Measurements from ENCODE around the gene CRTC3. TPM values are rescaled to one million over a fixed set of nuclear protein-coding genes. Genes with fewer than 3 reads are reported as not detected.

The CRTC3 gene, protein sequence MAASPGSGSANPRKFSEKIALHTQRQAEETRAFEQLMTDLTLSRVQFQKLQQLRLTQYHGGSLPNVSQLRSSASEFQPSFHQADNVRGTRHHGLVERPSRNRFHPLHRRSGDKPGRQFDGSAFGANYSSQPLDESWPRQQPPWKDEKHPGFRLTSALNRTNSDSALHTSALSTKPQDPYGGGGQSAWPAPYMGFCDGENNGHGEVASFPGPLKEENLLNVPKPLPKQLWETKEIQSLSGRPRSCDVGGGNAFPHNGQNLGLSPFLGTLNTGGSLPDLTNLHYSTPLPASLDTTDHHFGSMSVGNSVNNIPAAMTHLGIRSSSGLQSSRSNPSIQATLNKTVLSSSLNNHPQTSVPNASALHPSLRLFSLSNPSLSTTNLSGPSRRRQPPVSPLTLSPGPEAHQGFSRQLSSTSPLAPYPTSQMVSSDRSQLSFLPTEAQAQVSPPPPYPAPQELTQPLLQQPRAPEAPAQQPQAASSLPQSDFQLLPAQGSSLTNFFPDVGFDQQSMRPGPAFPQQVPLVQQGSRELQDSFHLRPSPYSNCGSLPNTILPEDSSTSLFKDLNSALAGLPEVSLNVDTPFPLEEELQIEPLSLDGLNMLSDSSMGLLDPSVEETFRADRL
- total RNA-seq: 10 to 100 TPM; 46.4 to 66.8 (median 59.8) TPM

DNA sequence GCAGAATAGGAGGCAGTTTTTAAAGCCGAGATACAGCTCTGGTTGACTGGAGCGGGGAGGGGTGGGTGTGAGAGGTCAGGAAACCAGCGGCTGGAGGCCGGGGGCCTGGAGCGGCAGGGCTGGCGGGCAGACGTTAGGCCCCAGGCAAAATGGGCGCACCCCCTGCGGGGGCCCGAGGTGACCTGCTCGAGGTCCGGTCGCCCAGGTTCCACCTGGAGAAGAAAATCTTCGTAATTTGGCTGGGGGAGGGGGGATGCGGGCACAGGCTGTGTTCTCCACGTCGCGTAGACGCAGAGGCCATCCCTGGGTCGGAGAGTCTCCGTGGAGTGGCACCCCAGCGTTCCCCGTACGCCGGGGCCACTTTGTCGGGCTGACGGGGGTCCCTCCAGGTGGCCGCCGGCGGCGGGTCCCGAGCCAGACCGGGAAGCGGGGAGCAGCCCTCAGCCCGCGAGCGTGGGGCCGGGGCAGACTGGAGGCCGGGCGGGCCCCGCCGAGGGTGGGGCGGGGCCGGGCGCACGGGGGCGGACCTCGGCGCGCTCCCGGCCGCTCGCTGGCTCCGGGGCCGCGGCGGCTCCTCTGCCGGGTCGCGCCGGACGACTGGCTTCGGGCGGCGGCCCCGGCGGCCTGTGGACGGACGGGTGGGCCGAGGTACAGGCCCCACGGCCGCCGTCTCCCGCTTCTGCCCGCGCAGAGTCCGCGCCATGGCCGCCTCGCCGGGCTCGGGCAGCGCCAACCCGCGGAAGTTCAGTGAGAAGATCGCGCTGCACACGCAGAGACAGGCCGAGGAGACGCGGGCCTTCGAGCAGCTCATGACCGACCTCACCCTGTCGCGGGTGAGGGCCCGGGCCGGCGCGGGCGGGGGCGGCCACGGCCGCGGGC lies at the start of gene CRTC3:
Gene CRTC3 (plus strand): TSS at position 553 of the 879 bp plus-strand sequence. CDS start 149 bp downstream, at position 702.
- no peaks in the 10 kb centered on the region for H3K36me3 ChIP-seq
- no peaks in the 10 kb centered on the region for H3K27me3 ChIP-seq
- peak within 1 kb of the TSS; percentile 84 to 93 (median 90) for H3K4me3 ChIP-seq
- intact Hi-C loops (cut with DNase I): loop anchor here (5.0 kb wide), 1 partner anchor 68 kb away; no protein-coding TSS in a partner anchor
- TF ChIP-seq, protein P1, sequence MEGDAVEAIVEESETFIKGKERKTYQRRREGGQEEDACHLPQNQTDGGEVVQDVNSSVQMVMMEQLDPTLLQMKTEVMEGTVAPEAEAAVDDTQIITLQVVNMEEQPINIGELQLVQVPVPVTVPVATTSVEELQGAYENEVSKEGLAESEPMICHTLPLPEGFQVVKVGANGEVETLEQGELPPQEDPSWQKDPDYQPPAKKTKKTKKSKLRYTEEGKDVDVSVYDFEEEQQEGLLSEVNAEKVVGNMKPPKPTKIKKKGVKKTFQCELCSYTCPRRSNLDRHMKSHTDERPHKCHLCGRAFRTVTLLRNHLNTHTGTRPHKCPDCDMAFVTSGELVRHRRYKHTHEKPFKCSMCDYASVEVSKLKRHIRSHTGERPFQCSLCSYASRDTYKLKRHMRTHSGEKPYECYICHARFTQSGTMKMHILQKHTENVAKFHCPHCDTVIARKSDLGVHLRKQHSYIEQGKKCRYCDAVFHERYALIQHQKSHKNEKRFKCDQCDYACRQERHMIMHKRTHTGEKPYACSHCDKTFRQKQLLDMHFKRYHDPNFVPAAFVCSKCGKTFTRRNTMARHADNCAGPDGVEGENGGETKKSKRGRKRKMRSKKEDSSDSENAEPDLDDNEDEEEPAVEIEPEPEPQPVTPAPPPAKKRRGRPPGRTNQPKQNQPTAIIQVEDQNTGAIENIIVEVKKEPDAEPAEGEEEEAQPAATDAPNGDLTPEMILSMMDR (IDR thresholded peaks at IDR 0.05): no peak
- peak in 1 of 2 donors; percentile 70 for TF ChIP-seq POLR2AphosphoS5 (IDR thresholded peaks at IDR 0.05)
- peak within 1 kb of the TSS; percentile 92 to 95 (median 94) for H3K27ac ChIP-seq (replicated peaks in 1 of 4)
- DNase-seq (ENCODE audit: extremely low spot score): no peak
- peaks cover 37 to 50% (median 46%) of the 10 kb centered on the region in 4 donors for H3K4me1 ChIP-seq
- 6% methylated on average over 5 of the region's 104 CpGs for WGBS
- no peaks in the 10 kb centered on the region for H3K9me3 ChIP-seq

DNA sequence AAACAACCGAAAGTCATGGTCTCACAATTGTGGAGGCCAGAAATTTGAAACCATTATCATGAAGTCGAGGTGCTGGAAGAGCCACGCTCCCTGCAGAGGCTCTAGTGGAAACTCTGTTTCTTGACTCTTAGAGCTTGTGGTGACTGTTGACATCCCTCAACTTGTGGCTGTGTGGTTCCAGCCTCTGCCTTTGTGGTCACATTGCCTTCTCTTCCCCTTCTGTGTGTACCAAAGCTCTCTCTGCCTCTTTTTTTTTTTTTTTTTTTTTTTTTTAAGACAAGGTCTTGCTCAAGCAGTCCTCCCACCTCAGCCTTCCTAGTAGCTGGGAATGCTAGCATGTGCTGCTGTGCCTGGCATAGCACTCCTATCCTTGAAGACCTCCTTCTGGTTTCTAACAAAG lies 48.7 kb upstream of the CRTC3 start:
- no peaks in the 10 kb centered on the region for H3K9me3 ChIP-seq
- H3K4me3 ChIP-seq: no peak overlapping the region
- no peaks in the 10 kb centered on the region for H3K27me3 ChIP-seq
- H3K36me3 ChIP-seq: peaks cover 57 to 99% (median 88%) of the 10 kb centered on the region in 4 donors
- WGBS: 87% methylated on average over 3 of the region's 3 CpGs
- peaks cover 0 to 6% (median 3%) of the 10 kb centered on the region in 4 donors for H3K4me1 ChIP-seq
- TF ChIP-seq POLR2AphosphoS5 (IDR thresholded peaks at IDR 0.05) (no peak), POLR2A (IDR thresholded peaks at IDR 0.05; ENCODE audit: low read depth) (no peak), EP300 (IDR thresholded peaks at IDR 0.05) (no peak)
- TF ChIP-seq, protein P1 (IDR thresholded peaks at IDR 0.05): no peak
- no peak for DNase-seq (ENCODE audit: extremely low spot score)
- intact Hi-C loops (cut with DNase I): loop anchor here (5.0 kb wide), 1 partner anchor 119 kb away; no protein-coding TSS in a partner anchor
- peak overlapping the region in 1 of 4 donors; percentile 19 for H3K27ac ChIP-seq (replicated peaks in 1 of 4)

DNA sequence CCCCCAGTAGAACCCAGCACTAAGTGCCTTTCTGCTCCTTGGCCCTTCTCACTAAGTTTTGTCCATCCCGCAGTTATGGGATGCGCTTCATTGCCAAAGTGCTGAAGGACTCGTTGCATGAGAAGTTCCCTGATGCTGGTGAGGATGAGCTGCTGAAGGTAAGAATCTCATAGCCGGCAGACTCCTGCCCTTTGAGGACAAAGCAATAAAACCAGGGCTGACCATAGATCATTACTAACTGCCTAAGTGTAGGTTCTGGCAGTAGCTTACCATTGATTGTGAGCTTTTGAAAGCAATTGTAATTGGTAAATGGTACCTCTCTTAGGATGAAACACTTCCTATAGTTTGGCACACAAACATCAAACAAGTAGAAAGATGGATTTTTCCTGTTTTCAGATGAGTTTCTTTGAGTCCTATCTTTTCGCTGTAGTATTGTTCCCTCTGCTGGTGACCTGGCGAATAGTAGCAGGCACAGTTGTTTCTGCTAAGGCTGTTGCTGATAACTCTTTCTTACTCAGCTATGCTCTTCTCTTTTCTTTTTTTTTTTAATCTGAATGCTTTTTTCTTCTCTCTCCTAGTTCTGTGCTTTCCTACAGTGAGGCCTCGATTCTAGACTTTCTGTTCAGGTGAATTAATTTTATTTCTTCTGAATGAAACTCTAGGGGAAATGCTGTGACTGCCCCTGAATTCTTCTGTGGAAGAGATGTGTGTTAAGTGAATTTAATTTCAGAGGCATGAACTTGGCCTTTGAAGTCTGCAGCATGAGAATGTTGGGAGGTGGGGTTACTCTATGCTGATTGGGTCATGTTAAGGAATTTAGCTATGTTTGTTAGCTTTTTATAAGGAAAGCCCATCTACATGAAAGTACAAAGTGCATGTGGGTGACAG lies 47.4 kb upstream of the CRTC3 start:
- 52% methylated on average over 7 of the region's 7 CpGs for WGBS
- no peaks in the 10 kb centered on the region for H3K9me3 ChIP-seq
- no peak overlapping the region for H3K4me3 ChIP-seq
- peaks cover 57 to 99% (median 88%) of the 10 kb centered on the region in 4 donors for H3K36me3 ChIP-seq
- H3K4me1 ChIP-seq: peaks cover 0 to 6% (median 3%) of the 10 kb centered on the region in 4 donors
- H3K27me3 ChIP-seq: no peaks in the 10 kb centered on the region
- intact Hi-C loops (cut with DNase I): loop anchor here (2.0 to 5.0 kb wide), 2 partner anchors 120 to 162 kb away; no protein-coding TSS in a partner anchor
- TF ChIP-seq POLR2AphosphoS5 (IDR thresholded peaks at IDR 0.05) (peak in 1 of 2 donors; percentile 8), POLR2A (IDR thresholded peaks at IDR 0.05; ENCODE audit: low read depth) (no peak), EP300 (IDR thresholded peaks at IDR 0.05) (no peak)
- TF ChIP-seq, protein P1 (IDR thresholded peaks at IDR 0.05): peak; percentile 69 to 80 (median 76)
- peak overlapping the region in 2 of 4 donors; percentile 12 to 19 for H3K27ac ChIP-seq (replicated peaks in 1 of 4)
- no peak for DNase-seq (ENCODE audit: extremely low spot score)

DNA sequence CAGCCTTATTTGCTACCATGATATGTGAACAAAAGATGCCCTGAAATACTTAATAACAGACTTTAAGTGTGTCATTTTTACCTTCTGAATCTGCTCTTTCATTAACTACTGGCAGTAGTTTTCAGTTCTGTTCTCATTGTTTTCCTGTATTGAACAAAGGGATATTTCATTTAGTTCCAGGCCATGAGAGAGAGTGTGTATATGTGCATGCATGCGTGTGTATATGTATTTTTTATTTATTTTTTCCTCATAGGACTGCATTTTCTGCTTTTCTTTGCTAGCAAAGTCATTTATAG lies 46.8 kb upstream of the CRTC3 start:
- no peak overlapping the region for H3K4me3 ChIP-seq
- H3K27me3 ChIP-seq: no peaks in the 10 kb centered on the region
- intact Hi-C loops (cut with DNase I): loop anchor here (2.0 to 5.0 kb wide), 2 partner anchors 121 to 162 kb away; no protein-coding TSS in a partner anchor
- peaks cover 57 to 99% (median 88%) of the 10 kb centered on the region in 4 donors for H3K36me3 ChIP-seq
- 37% methylated on average over 1 of the region's 1 CpG for WGBS
- no peak for DNase-seq (ENCODE audit: extremely low spot score)
- H3K9me3 ChIP-seq: no peaks in the 10 kb centered on the region
- TF ChIP-seq POLR2A (IDR thresholded peaks at IDR 0.05; ENCODE audit: low read depth): no peak
- TF ChIP-seq, protein P1 (IDR thresholded peaks at IDR 0.05): no peak
- no peak for TF ChIP-seq POLR2AphosphoS5 (IDR thresholded peaks at IDR 0.05)
- TF ChIP-seq EP300 (IDR thresholded peaks at IDR 0.05): no peak
- H3K27ac ChIP-seq (replicated peaks in 1 of 4): no peak overlapping the region
- peaks cover 0 to 6% (median 3%) of the 10 kb centered on the region in 4 donors for H3K4me1 ChIP-seq

Measured in esophagus muscularis mucosa (tissue), 4 donors.